DND-41 (cell line): ENCODE measurements around the gene DCAF7.

Experiments
- ATAC-seq: fragments of 200-7000 bp; cut with Tn5 transposase; 3 replicates; pipeline ENCODE4 v1.9.1; 2021; ENCODE audit warnings: low read depth; ENCODE audit not compliant: insufficient read depth
- DNase-seq: peaks from one replicate; pipeline ENCODE4 v3.0.0-alpha.2; 2020
- H2AFZ ChIP-seq: 2 replicates; pipeline ENCODE4 v1.6.0; 2012; ENCODE audit warnings: low read depth, low read length
- H3K27ac ChIP-seq: 2 replicates; pipeline ENCODE4 v1.5.1; 2012; ENCODE audit warnings: low read length, inconsistent platforms
- H3K27me3 ChIP-seq: fragments of 200-600 bp; sonication (generic); 2 replicates; pipeline ENCODE4 v1.6.0; 2012; ENCODE audit warnings: low read length, mild to moderate bottlenecking, inconsistent platforms; ENCODE audit not compliant: insufficient read depth, poor library complexity
- H3K36me3 ChIP-seq: 2 replicates; pipeline ENCODE4 v1.5.1; 2012; ENCODE audit warnings: low read length, inconsistent platforms; ENCODE audit not compliant: insufficient read depth
- H3K4me1 ChIP-seq: 2 replicates; pipeline ENCODE4 v1.5.1; 2012; ENCODE audit warnings: mild to moderate bottlenecking, low read length; ENCODE audit not compliant: insufficient read depth
- H3K4me2 ChIP-seq: 2 replicates; pipeline ENCODE4 v1.6.0; 2012; ENCODE audit warnings: mild to moderate bottlenecking, moderate library complexity, low read length, inconsistent platforms; ENCODE audit not compliant: insufficient read depth
- H3K4me3 ChIP-seq, 2 experiments: fragments of 200-600 bp in 1 of 2; shearing (Covaris generic) in 1 of 2; 2 replicates each; pipeline ENCODE4 v1.5.1; 2012 to 2016; ENCODE audit warnings: inconsistent platforms in 2 of 2, low read length in 2 of 2, mild to moderate bottlenecking in 2 of 2, low read depth in 1 of 2, moderate library complexity in 1 of 2
- H3K79me2 ChIP-seq: 2 replicates; pipeline ENCODE4 v1.6.0; 2012; ENCODE audit warnings: low read length, inconsistent platforms; ENCODE audit not compliant: insufficient read depth
- H3K9ac ChIP-seq: 2 replicates; pipeline ENCODE4 v1.6.0; 2012; ENCODE audit warnings: low read depth, mild to moderate bottlenecking, inconsistent platforms, low read length, moderate library complexity
- H3K9me3 ChIP-seq: 2 replicates; pipeline ENCODE4 v1.5.1; 2012; ENCODE audit warnings: low read length, moderate library complexity, mild to moderate bottlenecking, inconsistent platforms; ENCODE audit not compliant: insufficient read depth, severe bottlenecking
- H4K20me1 ChIP-seq: 2 replicates; pipeline ENCODE4 v1.6.0; 2012; ENCODE audit warnings: low read length; ENCODE audit not compliant: insufficient read depth
- EZH2 ChIP-seq: IDR thresholded peaks from 3 replicates; pipeline ENCODE4 v1.6.1; 2012; ENCODE audit warnings: borderline replicate concordance, low read depth, mild to moderate bottlenecking, moderate library complexity, low read length, inconsistent platforms; ENCODE audit not compliant: severe bottlenecking
- TF ChIP-seq, protein P1 (sequence below): IDR thresholded peaks from 2 replicates; pipeline ENCODE4 v1.5.1; 2012; ENCODE audit warnings: borderline replicate concordance, low read length, moderate library complexity, mild to moderate bottlenecking; ENCODE audit not compliant: poor library complexity, severe bottlenecking; ENCODE audit errors: extremely low read depth

DCAF7 gene

DNA sequence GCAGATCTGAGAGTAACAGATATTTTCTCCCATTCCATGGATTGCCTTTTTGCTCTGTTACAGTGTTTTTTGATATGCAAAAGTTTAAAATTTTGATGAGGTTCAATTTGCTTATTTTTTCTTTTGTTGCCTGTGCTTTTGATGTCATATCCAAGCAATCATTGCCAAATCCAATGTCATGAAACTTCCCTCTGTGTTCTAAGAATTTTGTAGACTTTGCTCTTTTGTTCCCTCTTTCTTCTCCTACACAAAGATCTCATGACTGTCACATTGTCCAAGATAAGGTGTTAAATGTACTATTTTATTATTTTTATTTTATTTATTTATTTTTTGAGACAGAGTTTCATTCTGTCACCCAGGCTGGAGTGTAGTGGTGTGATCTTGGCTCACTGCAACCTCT lies 46.0 kb upstream of the DCAF7 start:
- Histone ChIP-seq H3K27ac (no peak overlapping the region), H3K4me1 (no peaks in the 10 kb centered on the region), H3K9ac (no peak overlapping the region), H2AFZ (no peak overlapping the region), H3K36me3 (no peaks in the 10 kb centered on the region), H3K27me3 (no peaks in the 10 kb centered on the region), H3K79me2 (no peaks in the 10 kb centered on the region), H3K9me3 (no peaks in the 10 kb centered on the region), H4K20me1 (no peaks in the 10 kb centered on the region; the same call in 1 of the 2 replicates), H3K4me3 (no peak overlapping the region), H3K4me2 (no peak overlapping the region)
- DNase-seq (no peak), ATAC-seq (no peak)
- TF ChIP-seq, protein P1, sequence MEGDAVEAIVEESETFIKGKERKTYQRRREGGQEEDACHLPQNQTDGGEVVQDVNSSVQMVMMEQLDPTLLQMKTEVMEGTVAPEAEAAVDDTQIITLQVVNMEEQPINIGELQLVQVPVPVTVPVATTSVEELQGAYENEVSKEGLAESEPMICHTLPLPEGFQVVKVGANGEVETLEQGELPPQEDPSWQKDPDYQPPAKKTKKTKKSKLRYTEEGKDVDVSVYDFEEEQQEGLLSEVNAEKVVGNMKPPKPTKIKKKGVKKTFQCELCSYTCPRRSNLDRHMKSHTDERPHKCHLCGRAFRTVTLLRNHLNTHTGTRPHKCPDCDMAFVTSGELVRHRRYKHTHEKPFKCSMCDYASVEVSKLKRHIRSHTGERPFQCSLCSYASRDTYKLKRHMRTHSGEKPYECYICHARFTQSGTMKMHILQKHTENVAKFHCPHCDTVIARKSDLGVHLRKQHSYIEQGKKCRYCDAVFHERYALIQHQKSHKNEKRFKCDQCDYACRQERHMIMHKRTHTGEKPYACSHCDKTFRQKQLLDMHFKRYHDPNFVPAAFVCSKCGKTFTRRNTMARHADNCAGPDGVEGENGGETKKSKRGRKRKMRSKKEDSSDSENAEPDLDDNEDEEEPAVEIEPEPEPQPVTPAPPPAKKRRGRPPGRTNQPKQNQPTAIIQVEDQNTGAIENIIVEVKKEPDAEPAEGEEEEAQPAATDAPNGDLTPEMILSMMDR = no peak
- TF ChIP-seq EZH2 = no peak

DNA sequence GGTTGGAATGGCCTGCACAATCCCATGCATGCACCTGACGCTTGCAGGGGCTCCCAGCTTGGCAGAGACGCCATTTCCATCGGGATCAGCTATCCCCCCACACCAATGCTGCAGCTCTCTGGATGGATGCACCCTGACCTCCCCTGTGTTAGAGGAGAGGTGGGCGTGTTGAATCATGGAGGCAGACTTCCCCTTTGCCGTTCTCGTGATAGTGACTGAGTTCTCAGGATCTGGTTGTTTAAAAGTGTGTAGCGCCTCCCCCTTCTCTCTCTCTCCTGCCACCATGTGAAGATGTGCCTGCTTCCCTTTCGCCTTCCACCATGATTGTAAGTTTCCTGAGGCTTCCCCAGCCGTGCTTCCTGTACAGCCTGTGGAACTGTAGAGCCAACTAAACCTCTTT lies 44.9 kb upstream of the DCAF7 start:
- DNase-seq (no peak), ATAC-seq (no peak)
- H3K9ac ChIP-seq = no peak overlapping the region
- H3K36me3 ChIP-seq = no peaks in the 10 kb centered on the region
- no peaks in the 10 kb centered on the region for H3K79me2 ChIP-seq
- H3K27ac ChIP-seq = no peak overlapping the region
- H3K27me3 ChIP-seq = no peaks in the 10 kb centered on the region
- no peak overlapping the region for H3K4me3 ChIP-seq
- no peak overlapping the region for H2AFZ ChIP-seq
- TF ChIP-seq, protein P1 = no peak
- no peak for TF ChIP-seq EZH2
- no peaks in the 10 kb centered on the region for H3K4me1 ChIP-seq
- no peak overlapping the region for H3K4me2 ChIP-seq
- H4K20me1 ChIP-seq = peaks cover under 1% of the 10 kb centered on the region
- H3K9me3 ChIP-seq = no peaks in the 10 kb centered on the region

DNA sequence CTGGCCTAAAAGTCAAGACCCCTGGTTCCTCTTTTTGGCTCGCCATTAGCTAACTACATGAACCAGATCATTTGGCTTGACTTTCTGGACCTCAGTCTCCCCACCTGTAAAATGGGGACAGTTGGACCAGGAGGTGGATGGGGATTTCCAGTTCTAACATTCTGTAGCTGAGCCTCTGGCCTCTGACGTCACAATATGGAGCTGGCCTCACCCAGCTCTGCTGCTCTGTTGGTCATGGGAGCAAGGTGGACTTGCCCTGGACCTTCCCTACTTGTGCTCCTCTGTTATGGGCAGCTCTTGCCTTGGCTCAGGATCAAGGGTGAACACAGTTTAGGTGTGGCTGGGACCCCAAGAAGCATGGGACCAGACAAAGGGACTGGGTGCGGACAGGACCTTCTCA lies 43.6 kb upstream of the DCAF7 start:
- Histone ChIP-seq H3K4me3 (no peak overlapping the region), H3K27ac (no peak overlapping the region), H3K36me3 (no peaks in the 10 kb centered on the region), H3K9me3 (no peaks in the 10 kb centered on the region), H3K9ac (no peak overlapping the region), H4K20me1 (peaks cover 4% of the 10 kb centered on the region), H3K27me3 (no peaks in the 10 kb centered on the region), H3K79me2 (no peaks in the 10 kb centered on the region), H2AFZ (no peak overlapping the region), H3K4me2 (no peak overlapping the region), H3K4me1 (no peaks in the 10 kb centered on the region)
- no peak for TF ChIP-seq EZH2
- TF ChIP-seq, protein P1 = no peak
- DNase-seq (no peak), ATAC-seq (no peak)

DNA sequence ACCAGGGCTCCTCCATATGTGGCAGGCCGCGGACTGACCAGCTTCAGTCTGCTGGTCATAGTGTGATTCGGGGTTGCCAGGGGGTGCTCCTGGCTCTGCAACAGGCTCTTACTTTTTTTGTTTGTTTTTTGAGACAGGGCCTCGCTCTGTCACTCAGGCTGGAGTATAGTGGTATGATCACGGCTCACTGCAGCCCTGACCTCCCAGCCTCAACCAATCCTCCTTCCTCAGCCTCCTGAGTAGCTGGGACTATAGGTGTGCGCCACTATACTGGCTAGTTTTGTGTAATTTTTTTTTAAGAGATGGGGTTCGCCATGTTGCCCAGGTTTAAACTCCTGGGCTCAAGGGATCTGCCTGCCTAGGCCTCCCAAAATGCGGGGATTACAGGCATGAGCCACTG lies 38.9 kb upstream of the DCAF7 start:
- Histone ChIP-seq H3K9ac (no peak overlapping the region), H3K36me3 (no peaks in the 10 kb centered on the region), H3K27ac (no peak overlapping the region), H3K4me2 (no peak overlapping the region), H3K4me1 (no peaks in the 10 kb centered on the region), H3K79me2 (no peaks in the 10 kb centered on the region), H3K27me3 (no peaks in the 10 kb centered on the region), H4K20me1 (peaks cover 8% of the 10 kb centered on the region), H3K4me3 (no peak overlapping the region), H2AFZ (no peak overlapping the region), H3K9me3 (no peaks in the 10 kb centered on the region)
- ATAC-seq = no peak
- TF ChIP-seq, protein P1 = no peak
- no peak for TF ChIP-seq EZH2
- no peak for DNase-seq
